ENCODE data around the gene HAND1.

DNA sequence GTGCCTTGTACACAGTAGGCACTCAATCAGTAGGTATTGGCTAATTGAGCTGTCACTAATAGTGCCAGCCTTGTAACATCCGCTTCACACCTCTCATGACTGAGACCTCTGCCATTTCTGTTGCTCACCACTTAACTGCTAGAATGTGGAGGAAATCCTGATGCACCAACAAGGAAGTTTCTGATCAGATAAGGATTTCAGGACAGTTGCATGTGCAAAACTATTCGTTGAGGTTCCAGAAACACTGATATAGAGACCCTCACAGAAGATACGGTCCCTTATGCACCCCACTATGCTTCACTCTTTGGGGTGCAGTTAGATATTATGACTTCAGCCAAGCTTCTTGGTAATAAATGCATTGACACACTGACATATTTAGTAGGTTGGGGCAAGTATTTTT lies 21.5 kb downstream of the HAND1 start:
- TF ChIP-seq CTCF (IDR thresholded peaks at IDR 0.05) = no peak
- TF ChIP-seq EP300 (IDR thresholded peaks at IDR 0.05) = no peak
- TF ChIP-seq POLR2A (IDR thresholded peaks at IDR 0.05) = no peak
- no peak for TF ChIP-seq POLR2AphosphoS5 (IDR thresholded peaks at IDR 0.05)

All from gastroesophageal sphincter (tissue), 3 donors.